Retina (tissue), 1 donor: ENCODE data around the gene GAGE10.

ENCODE experiments used
- DNase-seq: peaks from one replicate; pipeline ENCODE4 v3.0.0-alpha.2; 2016

GAGE10 gene, protein sequence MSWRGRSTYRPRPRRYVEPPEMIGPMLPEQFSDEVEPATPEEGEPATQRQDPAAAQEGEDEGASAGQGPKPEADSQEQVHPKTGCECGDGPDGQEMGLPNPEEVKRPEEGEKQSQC

DNA sequence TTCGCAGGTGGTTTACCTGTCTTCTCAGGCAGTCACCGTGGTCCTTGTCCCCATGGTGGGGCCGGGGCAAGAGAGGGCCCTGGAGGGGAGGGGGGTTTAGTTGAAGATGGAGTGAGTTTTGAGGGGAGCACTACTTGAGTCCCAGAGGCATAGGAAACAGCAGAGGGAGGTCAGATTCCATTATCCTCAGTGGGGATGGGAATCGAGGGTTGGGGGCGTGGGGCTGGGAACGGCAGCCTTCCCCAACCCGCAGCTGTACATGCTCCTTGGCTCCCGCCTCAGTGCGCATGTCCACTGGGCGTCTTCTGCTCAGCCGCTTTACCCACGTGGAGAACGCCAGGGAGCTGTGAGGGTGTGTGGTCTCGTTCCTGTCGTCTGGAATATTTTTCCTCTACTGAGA is at the start of gene GAGE10:
GAGE10 (plus strand) TSS at position 301 of the 400 bp plus-strand sequence. CDS start 1,214 bp downstream, outside the sequence.
- no peak for DNase-seq

DNA sequence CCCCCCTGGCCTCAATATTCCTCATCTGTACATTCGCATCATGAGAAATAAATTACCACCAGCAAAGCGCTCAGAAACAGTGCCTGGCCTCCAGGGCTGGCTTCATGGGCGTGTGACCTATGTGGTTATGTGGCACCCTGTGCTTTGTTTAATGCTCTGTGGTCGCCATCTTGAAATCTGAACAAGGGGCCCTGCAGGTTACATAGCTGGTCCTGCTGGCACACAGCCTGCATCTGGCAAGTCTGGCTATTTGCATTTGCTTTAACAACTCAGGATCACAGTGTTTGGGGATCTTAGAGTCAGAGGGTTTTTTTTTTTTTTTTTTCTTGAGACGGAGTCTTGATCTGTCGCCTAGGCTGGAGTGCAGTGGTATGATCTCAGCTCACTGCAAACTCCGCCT is 48.8 kb upstream of the GAGE10 start:
- no peak for DNase-seq

DNA sequence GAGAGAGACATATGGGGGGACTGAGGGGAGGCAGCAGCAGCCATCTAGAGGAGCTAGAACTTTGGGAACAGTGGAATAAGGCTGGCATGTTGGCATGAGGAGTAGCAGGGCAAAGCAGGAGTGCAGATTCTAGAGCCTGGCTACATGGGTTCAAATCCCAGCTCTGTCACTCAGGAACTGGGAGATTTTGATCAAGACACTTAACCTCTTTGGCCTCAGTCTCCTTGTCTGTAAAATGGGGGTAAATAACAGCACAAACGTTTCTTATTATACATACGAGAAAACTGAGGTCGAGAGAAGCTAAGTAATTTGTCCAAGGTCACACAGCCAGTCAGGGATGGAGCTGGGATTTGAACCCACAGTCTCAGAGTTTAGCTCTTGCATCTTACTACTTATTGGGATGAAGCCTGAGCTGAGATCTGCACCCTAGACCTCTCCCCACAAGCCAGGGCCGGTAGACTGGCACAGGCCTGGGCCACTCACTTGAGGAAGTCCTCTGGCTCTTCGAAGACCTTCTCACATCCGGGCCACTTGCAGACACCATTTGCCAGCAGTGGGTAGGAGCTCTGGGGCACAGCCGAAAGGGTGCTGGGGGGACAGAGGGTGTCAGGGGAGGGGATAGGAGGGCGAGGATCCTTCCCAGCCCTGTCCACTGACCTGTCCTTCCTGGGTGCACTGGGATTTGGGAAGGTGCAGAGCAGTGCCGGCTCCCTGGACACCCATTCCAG is 47.0 kb upstream of the GAGE10 start:
- no peak for DNase-seq

DNA sequence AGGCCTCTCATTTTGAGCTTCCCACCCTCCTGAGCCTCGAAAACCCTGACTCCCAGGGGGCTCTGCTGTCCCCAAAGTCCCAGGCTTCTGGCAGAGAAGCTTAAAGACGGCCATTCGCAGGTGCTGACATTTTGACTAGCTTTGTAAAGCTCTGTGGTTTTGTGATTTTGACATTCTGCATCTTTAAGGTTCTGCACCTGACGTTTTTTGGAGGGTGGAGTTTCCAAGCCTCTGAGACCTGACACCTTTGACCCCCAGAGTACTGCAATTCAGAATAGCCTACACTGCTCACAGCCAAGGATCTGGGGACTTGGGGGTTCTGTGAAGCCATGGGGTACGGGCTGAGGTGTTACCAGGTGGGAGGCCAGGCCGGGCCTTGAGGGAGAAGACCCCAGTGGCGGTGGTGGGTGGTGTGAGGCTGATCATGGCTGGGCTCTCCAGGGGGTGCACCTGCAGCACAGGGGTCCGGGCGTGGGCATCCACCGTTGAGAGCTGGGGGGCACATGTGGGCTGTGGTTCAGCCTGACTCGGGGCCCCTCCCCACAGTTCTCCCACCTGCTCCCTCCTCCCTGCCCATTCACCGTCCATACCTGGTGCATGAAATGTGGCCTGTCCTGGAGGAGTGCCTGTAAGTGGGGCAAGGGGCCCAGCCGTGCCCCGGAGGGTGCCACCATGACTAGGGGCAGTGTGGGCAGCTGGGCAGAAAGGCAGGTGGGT is 46.2 kb upstream of the GAGE10 start:
- DNase-seq: no peak

DNA sequence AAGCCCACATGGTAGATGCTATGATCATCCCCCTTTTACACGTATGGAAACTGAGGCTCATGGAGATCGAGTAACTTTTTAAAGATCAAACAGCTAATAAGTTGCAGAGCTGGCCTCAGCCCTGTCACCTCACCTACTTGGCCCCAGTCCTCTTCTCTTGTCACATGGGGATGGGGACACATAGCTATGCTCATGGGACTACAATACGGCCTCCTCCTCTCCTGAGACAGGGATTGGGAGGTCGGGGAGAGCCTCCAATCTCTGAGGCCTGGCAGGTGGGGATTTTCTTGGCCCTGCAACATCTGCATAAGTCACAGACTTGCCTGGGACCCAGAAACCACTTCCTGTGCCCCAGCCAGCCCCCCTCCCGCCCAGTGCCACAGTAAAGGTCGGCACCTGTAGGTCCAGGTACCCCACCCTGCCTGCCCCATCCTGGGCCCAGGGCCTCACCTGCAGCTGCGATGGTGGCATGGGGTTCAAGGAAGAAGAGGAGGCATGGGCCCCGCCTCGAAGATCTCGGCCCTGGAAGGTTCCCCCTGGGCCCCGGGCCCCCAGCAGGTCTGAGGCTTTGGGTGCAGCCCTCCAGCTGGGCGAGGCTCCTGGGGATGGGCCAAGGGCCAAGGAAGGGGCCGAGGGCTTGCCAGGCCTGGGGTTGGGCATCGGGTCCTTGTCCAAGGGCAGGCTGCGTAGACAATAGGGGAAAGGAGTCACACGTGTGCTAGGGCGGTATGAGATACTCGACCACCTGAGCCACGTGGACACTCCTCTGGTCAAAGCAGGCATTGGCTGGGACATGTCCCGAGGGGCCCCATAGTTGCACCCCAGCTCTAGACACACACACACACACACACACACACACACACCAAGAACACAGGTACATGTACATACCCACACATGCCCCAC is 45.3 kb upstream of the GAGE10 start:
- DNase-seq: no peak

DNA sequence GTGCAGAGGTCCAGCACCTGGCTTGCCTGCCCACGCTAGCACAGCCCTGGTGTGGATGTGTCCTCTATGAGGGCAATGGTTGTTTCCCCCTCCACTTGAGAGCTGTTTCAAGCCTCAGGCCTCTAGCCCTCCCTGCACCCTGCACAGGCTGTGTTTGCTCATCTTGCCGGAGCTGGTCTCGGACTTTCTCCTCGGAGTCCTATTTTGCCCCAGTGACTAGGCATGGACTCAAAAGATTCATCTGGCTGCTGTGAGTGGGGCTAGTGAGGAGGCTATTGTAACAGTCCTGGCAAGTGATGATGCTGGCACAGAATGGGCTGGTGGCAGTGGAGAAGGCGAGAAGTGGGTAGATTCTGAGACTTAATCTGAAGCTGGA is 44.7 kb upstream of the GAGE10 start:
- DNase-seq: no peak

DNA sequence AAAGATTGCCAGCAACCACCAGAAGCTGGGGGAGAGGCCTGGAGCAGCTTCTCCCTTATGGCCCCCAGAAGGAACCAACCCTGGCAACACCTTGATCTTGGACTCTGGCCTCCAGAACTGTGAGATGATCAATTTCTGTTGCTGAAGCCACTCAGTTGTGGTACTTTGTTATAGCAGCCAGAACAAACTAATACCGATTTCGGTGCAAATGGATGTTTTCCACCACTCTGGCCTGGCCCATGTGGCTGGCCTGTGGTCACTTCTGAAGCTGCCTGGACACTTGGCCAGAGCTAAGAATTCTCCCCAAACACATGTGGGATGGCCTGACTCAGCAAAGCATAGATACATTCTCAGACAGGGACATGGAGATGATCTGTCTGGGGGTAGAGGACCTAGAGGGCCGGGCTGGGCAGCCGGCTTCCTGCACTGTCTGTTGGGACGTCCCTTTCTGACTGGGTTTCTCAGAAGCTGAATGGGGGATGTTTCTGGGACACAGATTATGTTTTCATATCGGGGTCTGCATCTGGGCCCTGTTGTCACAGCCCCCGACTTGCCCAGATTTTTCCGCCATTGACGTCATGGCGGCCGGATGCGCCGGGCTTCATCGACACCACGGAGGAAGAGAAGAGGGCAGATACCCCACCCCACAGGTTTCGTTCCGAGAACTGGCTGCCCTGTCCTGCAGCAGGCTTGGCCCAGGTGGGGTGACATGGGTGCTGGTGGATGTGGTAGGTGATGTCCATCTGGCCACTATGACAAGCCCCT is 43.0 kb upstream of the GAGE10 start:
- DNase-seq: no peak

DNA sequence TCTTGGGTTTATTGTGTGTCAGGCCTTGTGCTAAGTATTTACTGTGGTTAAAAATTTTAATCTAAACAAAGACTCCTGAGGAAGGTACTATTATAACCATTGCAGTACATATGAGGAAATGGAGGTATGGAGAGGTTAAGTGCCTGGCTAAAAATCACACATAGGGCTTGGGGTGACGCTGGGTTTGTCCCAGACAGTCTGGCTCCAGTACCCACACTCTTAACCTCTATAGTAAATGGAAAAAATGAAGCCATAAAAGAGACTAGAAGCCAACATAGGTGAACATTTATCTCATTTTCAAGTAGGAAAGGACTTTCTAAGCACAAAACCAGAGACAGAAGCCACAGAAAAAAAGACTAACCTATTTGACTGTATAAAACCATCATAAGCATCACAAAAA is 40.8 kb upstream of the GAGE10 start:
- no peak for DNase-seq

DNA sequence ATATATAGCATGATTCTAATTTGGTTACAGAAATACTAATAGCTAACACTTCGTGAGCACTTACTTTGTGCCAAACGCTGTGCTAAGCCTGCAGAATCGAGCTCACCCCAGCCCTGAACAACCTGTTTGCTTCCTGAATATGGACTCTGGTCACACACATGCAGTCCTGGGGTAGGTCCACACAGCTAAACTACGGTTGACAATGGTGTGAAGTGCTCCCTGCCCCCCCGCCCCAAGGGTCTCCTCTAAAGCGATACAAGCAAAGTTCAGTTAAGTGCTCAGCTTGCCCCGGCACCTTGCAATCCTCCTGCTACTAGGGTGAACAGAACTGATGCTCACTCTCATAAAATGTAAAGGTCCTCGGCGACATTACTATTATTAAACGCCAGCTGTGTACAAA is 39.8 kb upstream of the GAGE10 start:
- DNase-seq: no peak

DNA sequence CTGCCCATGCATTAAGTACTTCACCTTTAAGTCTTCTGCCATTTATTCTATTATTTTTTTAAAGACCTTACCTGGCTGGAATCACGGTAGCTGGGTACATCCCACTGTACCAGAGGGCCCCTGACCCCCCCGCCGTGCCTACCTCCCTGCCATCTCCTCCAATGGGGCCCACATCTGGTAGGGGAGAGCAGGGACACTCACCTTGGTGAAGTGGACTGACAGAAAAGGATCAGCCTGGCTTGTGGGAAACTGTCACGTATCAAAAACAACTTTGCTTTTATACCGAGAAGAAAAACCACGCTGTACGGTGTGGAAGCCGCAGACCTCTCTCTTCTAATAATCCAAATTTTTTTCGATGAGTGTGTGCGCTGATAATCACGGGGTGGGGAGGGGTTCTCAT is 39.0 kb upstream of the GAGE10 start, which contains the start of gene FOXP3:
FOXP3 (minus strand) TSS at position 251 of the 400 bp plus-strand sequence. CDS start 6,205 bp downstream, outside the sequence.
- no peak for DNase-seq

DNA sequence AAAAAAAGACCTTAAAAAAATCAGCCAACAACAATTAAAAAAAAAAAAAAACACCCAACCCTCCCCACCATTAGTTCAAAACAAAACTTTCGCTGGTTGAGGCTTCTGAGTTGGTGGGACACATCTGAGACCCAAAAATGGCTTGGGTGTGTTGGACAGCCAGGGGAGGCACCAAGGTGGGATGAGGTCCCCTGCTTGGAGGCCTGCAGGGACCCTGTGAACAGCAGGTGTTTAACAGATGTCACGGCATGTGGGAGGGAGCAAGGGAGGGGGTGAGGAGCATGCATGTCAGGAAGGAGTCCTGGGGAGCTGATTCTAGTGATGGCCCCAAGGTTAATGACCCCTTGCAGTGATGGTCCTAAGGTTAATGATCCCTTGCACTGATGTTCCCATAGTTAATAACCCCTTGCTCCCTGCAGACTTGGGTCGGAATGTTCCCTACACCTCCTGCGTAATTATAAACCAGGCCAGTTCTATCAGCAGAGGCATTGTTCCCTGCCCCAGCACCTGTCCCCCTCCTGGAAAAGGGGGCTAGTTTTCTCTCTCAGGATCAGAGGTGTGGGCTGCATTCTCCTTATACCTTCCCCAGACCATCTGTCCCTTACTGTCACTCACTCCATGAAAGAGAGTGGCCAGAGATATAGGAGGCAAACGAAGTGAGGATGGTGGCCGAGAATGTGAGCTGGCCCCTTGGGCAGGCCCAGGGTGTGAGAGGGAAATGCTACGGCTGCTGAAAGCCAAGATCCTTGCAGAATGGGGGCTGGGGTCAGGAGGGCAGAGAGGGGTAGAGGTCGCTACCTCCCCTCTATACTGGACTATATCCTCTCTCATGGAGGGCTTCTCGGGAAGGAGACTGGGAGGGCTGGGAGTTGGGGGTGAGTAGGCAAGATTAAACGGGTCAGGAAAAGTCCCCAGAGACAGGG is 36.7 kb upstream of the GAGE10 start:
- DNase-seq: no peak

DNA sequence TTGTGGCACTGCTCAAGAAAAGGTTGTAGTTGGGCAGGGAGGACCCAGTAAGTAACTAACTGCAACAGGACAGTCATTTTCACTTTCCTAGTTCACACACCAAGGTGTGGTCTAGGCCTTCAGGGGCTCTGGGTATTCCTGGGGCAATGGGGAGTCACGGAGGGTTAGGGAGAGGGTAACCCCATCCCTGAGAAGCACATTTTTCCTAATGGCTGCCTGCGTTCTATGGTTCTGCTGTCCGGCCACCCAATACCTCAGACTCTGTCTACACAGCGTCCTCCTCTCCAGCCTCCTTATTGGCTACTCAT is 34.8 kb upstream of the GAGE10 start:
- no peak for DNase-seq

DNA sequence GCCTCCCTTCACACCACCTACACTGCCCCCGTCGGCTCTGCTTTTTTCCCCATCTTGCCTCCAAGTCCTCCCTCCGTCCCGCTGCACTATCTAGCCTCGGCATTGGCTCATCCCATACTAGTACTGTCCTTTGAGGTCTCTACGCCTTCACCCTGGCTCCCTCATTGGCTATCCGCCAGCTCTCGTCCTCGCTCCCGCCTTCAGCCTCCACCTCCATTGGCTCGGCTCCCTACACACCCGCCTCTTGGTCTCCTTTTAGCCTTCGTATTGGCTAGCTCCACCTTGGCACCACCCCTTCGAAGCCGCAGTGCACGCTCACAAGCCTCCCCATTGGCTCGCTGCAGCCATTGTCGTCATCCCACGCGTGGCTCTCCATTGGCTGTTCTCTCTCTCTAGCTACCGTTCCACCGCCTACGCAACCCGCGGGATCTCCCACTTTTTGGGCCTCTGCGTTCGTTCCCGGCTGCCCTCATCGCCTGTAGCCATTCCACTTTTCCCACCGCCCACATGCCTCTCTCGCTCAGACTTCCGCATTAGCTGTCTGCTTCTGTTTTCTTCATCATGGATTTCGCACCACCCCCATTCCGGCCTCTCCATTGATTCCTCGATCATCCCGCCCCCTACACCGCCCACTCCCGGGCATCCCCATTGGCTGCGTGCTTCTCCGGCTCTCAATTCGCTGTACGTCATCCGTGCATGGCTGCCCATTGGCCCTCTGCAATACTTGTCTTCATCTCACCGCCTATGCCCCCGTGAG is 34.3 kb upstream of the GAGE10 start:
- peak; percentile 97 for DNase-seq

DNA sequence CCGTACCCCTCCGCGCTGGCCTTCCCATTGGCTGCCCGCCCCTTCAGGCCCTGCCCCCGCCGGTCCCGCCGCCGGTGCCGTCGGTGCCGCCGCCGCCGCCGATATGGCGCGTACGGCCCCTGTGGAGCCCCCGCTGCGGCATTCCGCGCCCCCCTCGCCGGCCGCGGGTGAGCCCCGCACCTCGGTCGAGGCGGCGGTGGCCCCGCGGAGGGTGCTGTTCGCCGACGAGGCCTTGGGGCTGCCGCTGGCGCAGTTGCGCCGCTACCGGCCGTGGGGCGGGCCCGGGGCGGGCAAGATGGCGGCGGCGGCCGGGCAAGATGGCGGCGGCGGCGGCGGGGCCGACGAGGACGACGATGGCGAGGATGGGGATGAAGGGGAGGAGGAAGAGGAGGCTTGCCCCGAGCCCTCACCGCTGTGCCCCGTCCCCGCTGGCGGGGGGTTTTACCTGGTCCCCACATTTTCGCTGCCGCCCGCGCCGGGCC is 33.6 kb upstream of the GAGE10 start, which contains the start of gene PPP1R3F:
PPP1R3F (plus strand) TSS at position 27 of the 482 bp plus-strand sequence; CDS start at position 104, 77 bp downstream.
- DNase-seq: peak; percentile 39

DNA sequence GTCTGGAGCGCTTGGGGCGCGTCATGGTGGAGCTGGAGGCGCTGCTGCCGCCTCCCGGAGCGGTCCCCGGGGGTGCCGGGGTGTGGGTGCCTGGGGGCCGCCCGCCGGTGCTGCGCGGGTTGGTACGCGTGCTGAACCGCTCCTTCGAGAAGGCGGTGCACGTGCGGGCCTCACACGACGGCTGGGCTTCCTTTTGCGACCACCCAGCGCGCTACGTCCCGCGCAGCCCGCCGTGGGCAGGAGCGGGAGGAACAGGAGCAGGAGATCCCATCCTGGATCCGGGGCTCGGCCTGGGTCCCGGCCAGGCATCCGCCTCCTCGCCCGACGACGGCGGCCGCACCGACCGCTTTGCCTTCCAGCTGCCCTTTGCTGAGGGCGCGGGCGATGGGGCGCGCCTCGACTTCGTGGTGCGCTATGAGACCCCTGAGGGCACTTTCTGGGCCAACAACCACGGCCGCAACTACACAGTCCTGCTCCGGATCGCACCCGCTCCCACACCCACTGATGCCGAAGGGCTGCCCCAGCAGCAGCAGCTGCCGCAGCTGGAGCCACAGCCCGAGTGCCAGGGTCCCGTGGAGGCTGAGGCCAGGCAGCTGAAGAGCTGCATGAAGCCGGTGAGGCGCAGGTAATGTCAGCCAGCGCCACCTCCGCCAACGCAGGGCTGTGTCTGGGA is 33.1 kb upstream of the GAGE10 start:
- DNase-seq: peak; percentile 8

DNA sequence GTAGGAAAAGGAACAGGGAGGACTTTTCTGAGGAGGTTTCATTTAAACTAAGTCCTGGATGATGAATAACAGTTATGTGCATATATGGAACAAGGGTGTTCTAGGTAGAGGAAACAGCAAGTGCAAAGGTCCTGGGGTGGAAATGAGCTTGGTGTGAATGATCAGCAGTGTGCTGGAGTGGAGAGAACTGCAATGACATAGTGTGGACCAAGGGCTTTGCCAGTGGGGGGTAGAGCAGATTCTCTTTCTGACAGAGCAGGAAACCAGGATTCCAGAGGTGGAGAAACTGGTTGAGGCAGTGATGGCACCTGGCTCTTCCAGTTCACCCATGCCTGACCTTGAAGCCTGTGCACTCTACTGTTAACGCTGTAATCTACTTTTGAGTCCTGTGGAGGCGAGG is 32.1 kb upstream of the GAGE10 start:
- no peak for DNase-seq

DNA sequence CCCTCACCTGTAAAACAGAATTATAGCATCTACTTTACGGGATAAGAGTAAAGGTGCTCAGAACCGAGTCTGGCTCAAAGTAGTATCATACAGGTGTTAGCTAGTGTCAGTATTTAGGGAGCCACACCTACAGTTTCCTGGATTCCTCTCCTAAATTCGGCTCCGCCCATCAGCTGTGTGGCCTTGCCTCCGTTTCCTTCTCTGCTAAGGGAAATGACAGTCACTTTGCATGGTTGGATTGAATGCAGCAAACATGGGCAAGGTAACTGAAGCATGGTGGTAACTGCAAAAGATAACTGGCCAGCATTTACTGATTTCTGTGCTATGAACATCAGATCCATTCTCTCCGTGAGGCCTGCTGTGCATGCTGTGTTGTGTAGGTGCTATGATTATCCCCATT is 31.0 kb upstream of the GAGE10 start:
- DNase-seq: no peak

DNA sequence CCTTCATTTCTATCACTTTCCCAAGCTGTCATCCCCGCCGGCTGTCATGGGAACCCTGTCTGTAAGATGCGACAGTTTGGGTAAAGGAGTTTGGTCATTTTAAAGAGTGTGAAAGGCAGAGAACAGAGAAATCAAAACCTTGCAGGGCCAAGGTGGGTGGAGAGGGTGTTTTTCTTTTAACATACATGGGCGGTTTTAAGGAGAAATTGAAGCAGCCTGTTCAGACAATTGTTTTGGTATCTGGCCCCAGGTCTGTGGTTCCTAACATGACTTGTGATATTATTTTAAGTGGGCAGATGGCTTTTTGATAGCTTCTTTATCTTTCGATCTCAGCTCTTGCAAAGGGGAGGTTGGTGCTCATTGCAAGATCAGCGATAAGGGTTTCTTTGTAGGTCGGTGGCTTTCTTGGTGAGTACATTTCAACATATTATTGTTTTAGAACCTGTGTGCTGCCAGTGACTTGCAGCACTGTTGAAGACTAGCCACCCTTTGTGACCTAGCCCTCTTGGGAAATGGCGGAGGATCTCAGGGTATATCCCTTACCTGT is 30.2 kb upstream of the GAGE10 start:
- DNase-seq: no peak

DNA sequence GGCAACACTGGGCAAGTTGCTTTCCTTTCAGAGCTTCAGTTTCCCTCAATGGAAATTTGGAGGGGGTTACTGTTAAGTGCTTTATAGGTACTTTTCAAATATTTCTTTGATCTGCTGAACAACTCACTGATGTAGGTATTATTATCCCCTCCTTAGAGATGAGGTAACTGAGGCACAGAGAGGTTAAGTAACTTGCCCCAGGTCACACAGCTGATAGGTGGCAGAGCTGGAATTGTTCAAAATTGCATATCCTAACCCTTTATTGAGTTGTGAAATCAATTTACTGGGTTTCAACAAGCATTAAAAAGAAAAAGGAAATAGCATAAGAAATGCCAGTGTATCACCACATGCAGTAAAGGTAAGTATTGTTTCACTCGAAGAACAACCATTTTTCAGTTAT is 27.2 kb upstream of the GAGE10 start:
- DNase-seq: no peak
